ENCODE results near the gene PLEKHM3. TPM values are rescaled to one million over a fixed set of nuclear protein-coding genes. Genes with fewer than 3 reads are reported as not detected.

Gene PLEKHM3
- total and polyA plus RNA-seq, 2 of the 13 experiments (the other 11 are each of a cell fraction or from before 2014, with no cell fraction given) = 4.5 to 4.7 TPM

GRCh38 chr2:207926133-207926988, 99.0 kb downstream of the PLEKHM3 start (continued):
- TF ChIP-seq ZNF430 (CRISPR knock-in tag; IDR thresholded peaks at IDR 0.05) (peak; percentile 63; the same call in 1 of the 2 replicates), ZC3H4 (CRISPR knock-in tag; IDR thresholded peaks at IDR 0.05; ENCODE audit: borderline replicate concordance) (no peak), ZNF546 (CRISPR knock-in tag; conservative IDR thresholded peaks at IDR 0.05) (0 out of 2 replicates have a peak, but pooled peaks have one; percentile 44), CENPT (CRISPR knock-in tag; IDR thresholded peaks at IDR 0.05; ENCODE audit: low read depth) (no peak), KAT2B (IDR thresholded peaks at IDR 0.05; ENCODE audit: borderline replicate concordance, low read depth, low read length) (no peak), SMAD9 (CRISPR knock-in tag; IDR thresholded peaks at IDR 0.05) (no peak), KLF13 (CRISPR knock-in tag; IDR thresholded peaks at IDR 0.05) (no peak), SRY (CRISPR knock-in tag; IDR thresholded peaks at IDR 0.05) (no peak), KDM5B (CRISPR knock-in tag; IDR thresholded peaks at IDR 0.05; ENCODE audit: borderline replicate concordance) (peak; percentile 50; the same call in 1 of the 2 replicates), ZNF205 (CRISPR knock-in tag; IDR thresholded peaks at IDR 0.05) (peak; percentile 20; the same call in 1 of the 2 replicates), TSC22D2 (CRISPR knock-in tag; IDR thresholded peaks at IDR 0.05; ENCODE audit: borderline replicate concordance) (no peak), ZNF33A (CRISPR knock-in tag; IDR thresholded peaks at IDR 0.05; ENCODE audit: borderline replicate concordance) (no peak), MTA3 (CRISPR knock-in tag; IDR thresholded peaks at IDR 0.05) (no peak), BCL6 (CRISPR knock-in tag; IDR thresholded peaks at IDR 0.05) (peak; percentile 62), LCORL (IDR thresholded peaks at IDR 0.05) (no peak), LCORL (CRISPR knock-in tag; IDR thresholded peaks at IDR 0.05) (peak; percentile 95), SRSF1 (optimal IDR thresholded peaks at IDR 0.05; ENCODE audit: low read depth, low read length) (no peak), CAMTA2 (CRISPR knock-in tag; IDR thresholded peaks at IDR 0.05; ENCODE audit: borderline replicate concordance) (no peak), HOXA3 (CRISPR knock-in tag; IDR thresholded peaks at IDR 0.05) (peak; percentile 89), ZNF263 (CRISPR knock-in tag; IDR thresholded peaks at IDR 0.05) (peak; percentile 42; the same call in 1 of the 2 replicates), HOXA9 (CRISPR knock-in tag; IDR thresholded peaks at IDR 0.05; ENCODE audit: borderline replicate concordance) (no peak), NFYC (CRISPR knock-in tag; IDR thresholded peaks at IDR 0.05) (no peak)
- TF ChIP-seq, protein P1, sequence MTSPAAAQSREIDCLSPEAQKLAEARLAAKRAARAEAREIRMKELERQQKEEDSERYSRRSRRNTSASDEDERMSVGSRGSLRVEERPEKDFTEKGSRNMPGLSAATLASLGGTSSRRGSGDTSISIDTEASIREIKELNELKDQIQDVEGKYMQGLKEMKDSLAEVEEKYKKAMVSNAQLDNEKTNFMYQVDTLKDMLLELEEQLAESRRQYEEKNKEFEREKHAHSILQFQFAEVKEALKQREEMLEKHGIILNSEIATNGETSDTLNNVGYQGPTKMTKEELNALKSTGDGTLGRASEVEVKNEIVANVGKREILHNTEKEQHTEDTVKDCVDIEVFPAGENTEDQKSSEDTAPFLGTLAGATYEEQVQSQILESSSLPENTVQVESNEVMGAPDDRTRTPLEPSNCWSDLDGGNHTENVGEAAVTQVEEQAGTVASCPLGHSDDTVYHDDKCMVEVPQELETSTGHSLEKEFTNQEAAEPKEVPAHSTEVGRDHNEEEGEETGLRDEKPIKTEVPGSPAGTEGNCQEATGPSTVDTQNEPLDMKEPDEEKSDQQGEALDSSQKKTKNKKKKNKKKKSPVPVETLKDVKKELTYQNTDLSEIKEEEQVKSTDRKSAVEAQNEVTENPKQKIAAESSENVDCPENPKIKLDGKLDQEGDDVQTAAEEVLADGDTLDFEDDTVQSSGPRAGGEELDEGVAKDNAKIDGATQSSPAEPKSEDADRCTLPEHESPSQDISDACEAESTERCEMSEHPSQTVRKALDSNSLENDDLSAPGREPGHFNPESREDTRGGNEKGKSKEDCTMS (CRISPR knock-in tag; conservative IDR thresholded peaks at IDR 0.05) = no peak
- TF ChIP-seq, protein P2, sequence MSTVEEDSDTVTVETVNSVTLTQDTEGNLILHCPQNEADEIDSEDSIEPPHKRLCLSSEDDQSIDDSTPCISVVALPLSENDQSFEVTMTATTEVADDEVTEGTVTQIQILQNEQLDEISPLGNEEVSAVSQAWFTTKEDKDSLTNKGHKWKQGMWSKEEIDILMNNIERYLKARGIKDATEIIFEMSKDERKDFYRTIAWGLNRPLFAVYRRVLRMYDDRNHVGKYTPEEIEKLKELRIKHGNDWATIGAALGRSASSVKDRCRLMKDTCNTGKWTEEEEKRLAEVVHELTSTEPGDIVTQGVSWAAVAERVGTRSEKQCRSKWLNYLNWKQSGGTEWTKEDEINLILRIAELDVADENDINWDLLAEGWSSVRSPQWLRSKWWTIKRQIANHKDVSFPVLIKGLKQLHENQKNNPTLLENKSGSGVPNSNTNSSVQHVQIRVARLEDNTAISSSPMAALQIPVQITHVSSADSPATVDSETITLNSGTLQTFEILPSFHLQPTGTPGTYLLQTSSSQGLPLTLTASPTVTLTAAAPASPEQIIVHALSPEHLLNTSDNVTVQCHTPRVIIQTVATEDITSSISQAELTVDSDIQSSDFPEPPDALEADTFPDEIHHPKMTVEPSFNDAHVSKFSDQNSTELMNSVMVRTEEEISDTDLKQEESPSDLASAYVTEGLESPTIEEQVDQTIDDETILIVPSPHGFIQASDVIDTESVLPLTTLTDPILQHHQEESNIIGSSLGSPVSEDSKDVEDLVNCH (CRISPR knock-in tag; IDR thresholded peaks at IDR 0.05) = no peak
- TF ChIP-seq, protein P3, sequence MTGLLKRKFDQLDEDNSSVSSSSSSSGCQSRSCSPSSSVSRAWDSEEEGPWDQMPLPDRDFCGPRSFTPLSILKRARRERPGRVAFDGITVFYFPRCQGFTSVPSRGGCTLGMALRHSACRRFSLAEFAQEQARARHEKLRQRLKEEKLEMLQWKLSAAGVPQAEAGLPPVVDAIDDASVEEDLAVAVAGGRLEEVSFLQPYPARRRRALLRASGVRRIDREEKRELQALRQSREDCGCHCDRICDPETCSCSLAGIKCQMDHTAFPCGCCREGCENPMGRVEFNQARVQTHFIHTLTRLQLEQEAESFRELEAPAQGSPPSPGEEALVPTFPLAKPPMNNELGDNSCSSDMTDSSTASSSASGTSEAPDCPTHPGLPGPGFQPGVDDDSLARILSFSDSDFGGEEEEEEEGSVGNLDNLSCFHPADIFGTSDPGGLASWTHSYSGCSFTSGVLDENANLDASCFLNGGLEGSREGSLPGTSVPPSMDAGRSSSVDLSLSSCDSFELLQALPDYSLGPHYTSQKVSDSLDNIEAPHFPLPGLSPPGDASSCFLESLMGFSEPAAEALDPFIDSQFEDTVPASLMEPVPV (CRISPR knock-in tag; IDR thresholded peaks at IDR 0.05) = no peak

Measured in HepG2 (cell line).